GM18526 (cell line): ENCODE results near the gene FKBP1C.
"Not testable (repeated sequence)": the region's sequence is repeated elsewhere in the genome, so short reads cannot be mapped to it uniquely, and the experiment has no call there.

Experiments used
- POLR2A ChIP-seq: IDR thresholded peaks from 3 replicates; pipeline ENCODE4 v1.6.1; 2011; ENCODE audit not compliant: insufficient read length; ENCODE audit errors: extremely low read depth

Gene FKBP1C

DNA sequence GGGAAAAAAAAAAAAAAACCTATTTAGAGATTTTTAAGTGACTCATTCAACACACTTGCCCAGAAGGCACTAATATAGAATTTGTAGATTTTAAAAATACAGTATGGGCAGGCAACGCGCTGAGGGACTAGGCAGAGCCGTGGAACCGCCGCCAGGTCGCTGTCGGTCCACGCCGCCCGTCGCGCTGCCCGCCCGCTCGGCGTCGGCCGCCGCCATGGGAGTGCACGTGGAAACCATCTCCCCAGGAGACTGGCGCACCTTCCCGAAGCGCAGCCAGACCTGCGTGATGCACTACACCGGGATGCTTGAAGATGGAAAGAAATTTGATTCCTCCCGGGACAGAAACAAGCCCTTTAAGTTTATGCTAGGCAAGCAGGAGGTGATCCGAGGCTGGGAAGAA, at the start of gene FKBP1C:
FKBP1C (plus strand) TSS at position 127 of the 400 bp plus-strand sequence.
- TF ChIP-seq POLR2A = not testable (repeated sequence)

GRCh38 chr6:63174173-63174572, 37.1 kb upstream of the FKBP1C start:
- TF ChIP-seq POLR2A = no peak

DNA sequence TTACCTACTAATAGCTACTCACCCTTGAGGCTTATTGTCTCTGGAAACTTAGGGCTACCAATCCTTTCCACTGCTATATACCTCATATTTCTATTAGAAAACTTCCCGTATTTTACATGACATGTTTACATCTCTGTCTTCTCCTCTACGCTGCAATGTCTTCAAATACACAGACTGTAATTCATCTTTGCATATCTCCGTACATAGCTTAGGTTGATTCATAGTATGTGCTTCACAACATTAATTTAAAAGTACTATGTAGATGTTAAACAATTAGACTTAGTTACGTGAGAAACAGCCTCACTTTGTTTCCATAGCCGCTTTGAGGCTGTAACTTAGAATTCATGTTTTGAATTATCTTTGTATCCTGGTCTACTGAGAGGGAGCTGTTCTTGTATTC, 35.1 kb upstream of the FKBP1C start:
- no peak for TF ChIP-seq POLR2A

- no peak for TF ChIP-seq POLR2A
These were observed 30.9 kb upstream of the FKBP1C start for GRCh38 chr6:63180367-63180766.

GRCh38 chr6:63186970-63187369, 24.3 kb upstream of the FKBP1C start:
- TF ChIP-seq POLR2A = no peak

DNA sequence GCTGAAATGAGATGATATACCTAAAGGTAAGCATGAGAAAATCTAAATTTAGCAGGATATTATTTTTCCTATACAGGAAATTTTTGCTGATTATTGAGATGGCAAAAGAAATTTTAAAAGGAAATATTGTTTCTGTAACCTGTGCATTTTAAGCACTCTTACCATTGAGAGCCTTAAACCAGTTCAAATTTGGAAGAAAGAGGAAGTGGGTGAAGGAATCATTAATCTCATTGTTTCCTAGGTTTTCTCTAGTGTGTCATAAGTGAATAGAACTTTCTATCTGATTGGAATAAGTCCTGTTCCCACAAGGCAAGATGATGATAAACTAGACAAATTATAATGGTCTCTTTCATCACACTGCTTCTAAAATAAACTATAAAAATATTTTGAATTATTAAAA, 22.4 kb upstream of the FKBP1C start:
- no peak for TF ChIP-seq POLR2A

- no peak for TF ChIP-seq POLR2A
These were observed 17.9 kb upstream of the FKBP1C start for GRCh38 chr6:63193324-63193723.

GRCh38 chr6:63197741-63198140, 13.5 kb upstream of the FKBP1C start:
- TF ChIP-seq POLR2A = no peak

DNA sequence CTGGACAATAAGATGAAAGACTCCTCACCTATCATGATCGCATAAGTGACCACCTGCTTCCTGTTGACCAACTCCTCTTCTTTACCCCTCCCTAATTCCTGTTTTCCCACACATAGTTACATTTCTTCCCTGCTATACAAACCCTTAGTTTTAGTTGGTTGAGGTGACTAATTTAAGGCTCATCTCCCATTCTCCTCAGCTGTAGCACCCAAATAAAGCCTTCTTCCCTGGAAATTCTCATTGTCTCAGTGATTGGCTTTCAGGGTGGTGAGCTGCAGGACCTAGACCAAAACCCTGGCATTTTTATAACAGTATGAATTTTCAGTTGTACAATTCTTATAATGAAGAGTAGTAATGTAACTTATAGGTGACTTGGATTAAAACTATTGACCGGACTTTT, 2.1 kb downstream of the FKBP1C start:
- TF ChIP-seq POLR2A = no peak

DNA sequence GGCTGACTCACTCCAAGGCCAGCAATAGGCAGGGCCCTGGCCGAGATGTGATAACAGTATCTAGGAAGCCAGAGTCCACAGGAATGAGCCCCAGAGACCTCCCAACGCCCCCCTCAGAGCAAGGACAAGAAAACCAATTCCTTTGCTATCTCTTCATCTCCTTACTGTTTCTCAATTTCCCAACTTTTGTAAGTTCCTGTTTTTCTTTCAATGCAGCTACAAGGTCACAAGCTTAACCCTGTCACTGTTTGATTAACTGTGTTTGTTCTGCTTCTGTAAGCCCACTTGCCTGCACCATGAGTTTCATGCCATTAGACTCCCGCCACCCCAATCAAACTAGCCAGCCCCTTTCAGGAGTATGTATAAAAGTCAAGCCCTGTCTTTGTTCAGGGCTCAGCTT, 3.5 kb downstream of the FKBP1C start:
- no peak for TF ChIP-seq POLR2A

DNA sequence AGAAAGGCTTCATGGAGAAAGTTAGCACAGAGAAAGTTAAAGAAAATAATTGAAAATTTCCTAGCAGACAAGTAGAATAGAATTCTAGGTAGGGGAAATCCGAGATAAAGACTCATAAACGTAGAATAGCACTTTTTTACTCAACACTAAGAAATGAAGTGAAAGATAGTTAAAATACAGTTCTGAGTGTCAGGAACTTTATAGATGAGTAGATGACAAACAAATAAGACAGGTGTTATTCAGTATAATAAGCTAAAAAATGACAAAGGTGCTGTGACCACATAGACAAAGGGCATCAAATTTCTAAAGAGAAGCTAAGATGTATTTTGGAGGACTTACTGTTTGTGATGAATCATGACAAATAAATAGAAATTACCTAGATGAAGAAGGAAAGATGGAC, 12.9 kb downstream of the FKBP1C start:
- no peak for TF ChIP-seq POLR2A

DNA sequence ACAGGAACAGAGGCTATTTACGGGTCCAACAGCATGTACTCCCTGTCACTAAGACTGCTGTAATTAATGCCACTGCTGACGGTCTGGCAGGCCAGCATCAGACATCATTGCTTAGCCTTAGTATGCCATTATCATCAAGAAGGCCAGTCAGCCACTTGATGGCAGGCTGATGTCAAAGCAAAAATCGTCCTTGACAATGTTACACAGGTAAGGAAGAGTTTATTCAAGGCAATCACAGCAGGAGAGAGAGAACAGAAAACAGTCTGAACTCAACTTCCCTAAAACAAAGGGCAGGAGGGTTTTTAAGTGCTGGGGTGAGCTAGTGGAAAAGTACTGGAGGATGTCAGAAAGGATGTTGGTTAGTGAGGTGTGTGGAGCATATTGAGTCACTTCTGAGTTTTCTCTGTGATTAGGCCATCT, 25.1 kb downstream of the FKBP1C start:
- TF ChIP-seq POLR2A = no peak

DNA sequence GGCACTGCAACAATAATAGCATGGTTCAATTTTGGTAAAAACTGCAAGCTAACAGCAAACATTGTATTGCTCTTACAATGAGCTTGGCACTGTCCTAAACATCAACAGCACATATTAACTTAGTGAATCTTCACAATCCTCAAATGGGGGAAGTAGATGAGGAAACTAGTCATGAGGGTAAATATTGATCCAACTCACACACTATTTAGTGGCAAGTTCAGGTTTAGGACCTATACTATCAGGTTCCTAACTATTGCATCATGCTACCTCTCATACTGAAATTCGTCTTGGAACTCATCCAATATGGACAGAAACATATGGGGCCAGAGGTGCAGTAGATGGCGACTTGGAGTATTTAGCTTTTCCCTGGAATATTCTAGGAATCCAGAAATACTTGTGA, 34.2 kb downstream of the FKBP1C start:
- no peak for TF ChIP-seq POLR2A

- TF ChIP-seq POLR2A = no peak
These were observed 34.6 kb downstream of the FKBP1C start for GRCh38 chr6:63245909-63246308.

- TF ChIP-seq POLR2A = no peak
These were observed 35.3 kb downstream of the FKBP1C start for GRCh38 chr6:63246581-63246980.

DNA sequence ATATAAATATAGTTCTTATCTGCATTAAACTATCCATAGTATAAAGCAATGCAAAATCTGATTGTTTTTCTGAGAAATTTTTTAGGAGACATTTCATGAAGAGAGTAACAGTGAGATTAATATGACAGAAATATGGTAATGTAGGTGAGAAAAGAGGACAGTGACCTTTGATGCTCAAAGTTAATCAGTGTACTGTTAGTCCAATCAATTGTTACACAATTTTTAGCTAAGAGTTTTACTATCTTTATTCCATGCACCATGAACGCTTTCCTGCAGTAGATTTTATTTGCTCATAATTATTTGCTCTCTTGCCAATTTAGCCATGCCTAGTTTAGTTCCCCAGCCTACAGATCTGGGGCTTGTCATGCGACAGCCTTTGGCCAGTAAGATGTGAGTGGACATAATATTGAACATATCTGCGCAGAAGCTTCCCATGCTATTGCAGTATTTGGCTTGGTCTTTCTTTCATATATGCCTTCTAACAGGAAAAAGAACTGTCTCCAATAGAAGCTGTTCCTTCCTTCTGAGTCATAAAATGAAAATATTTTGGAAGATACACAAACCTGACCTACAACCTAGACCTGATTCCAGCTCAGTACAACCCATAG, 38.7 kb downstream of the FKBP1C start:
- no peak for TF ChIP-seq POLR2A

DNA sequence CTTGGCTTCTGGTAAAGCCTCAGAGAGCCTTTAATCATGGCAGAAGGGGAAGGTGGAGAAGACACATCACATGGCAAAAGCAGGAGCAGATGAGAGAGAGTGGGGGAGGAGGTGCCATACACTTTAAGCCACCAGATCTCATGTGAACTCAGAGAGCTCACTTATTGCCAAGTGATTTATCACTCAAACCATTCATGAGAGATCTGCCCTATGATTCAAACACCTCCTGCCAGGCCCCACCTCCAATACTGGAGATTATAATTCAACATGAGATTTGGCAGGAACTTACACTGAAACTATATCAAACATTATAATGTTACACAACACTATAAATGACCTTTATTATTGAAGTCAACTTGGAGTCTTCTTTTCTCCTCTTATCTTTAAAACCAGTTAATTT, 47.9 kb downstream of the FKBP1C start:
- TF ChIP-seq POLR2A = no peak
